Nephron progenitor cell (in vitro differentiated cells): ENCODE measurements around the gene OSBP2.

Experiments
- DNase-seq: peaks from one replicate; pipeline ENCODE4 v3.0.0; 2021
- H3K27ac Mint-ChIP-seq: 2 replicates; pipeline ENCODE4 v1.8.0; 2021; ENCODE audit warnings: mild to moderate bottlenecking, moderate library complexity, mixed read lengths
- H3K27me3 Mint-ChIP-seq: 2 replicates; pipeline ENCODE4 v1.8.0; 2021; ENCODE audit warnings: mild to moderate bottlenecking, low read depth, mixed read lengths; ENCODE audit not compliant: poor library complexity
- H3K36me3 Mint-ChIP-seq: 2 replicates; pipeline ENCODE4 v1.8.0; 2021; ENCODE audit warnings: low read depth, mixed read lengths
- H3K4me1 Mint-ChIP-seq: 2 replicates; pipeline ENCODE4 v1.8.0; 2021; ENCODE audit warnings: mixed read lengths
- H3K4me3 Mint-ChIP-seq: 2 replicates; pipeline ENCODE4 v1.8.0; 2021; ENCODE audit warnings: mild to moderate bottlenecking, moderate library complexity, mixed read lengths
- H3K9me3 Mint-ChIP-seq: 2 replicates; pipeline ENCODE4 v1.8.0; 2021; ENCODE audit warnings: mild to moderate bottlenecking, moderate library complexity, mixed read lengths
- TF ChIP-seq, protein P1 (sequence below): fragments of 200-600 bp; sonication (generic); IDR thresholded peaks from 2 replicates; pipeline ENCODE4 v1.5.0; 2021; ENCODE audit warnings: antibody characterized with exemption

Gene OSBP2

GRCh38 chr22:30650508-30651116 is 44.1 kb upstream of the OSBP2 start:
- peaks cover 3% of the 10 kb centered on the region for H3K9me3 Mint-ChIP-seq
- peaks cover 5% of the 10 kb centered on the region for H3K4me1 Mint-ChIP-seq
- H3K36me3 Mint-ChIP-seq, result no peaks in the 10 kb centered on the region
- H3K27me3 Mint-ChIP-seq, result no peaks in the 10 kb centered on the region
- TF ChIP-seq, protein P1, sequence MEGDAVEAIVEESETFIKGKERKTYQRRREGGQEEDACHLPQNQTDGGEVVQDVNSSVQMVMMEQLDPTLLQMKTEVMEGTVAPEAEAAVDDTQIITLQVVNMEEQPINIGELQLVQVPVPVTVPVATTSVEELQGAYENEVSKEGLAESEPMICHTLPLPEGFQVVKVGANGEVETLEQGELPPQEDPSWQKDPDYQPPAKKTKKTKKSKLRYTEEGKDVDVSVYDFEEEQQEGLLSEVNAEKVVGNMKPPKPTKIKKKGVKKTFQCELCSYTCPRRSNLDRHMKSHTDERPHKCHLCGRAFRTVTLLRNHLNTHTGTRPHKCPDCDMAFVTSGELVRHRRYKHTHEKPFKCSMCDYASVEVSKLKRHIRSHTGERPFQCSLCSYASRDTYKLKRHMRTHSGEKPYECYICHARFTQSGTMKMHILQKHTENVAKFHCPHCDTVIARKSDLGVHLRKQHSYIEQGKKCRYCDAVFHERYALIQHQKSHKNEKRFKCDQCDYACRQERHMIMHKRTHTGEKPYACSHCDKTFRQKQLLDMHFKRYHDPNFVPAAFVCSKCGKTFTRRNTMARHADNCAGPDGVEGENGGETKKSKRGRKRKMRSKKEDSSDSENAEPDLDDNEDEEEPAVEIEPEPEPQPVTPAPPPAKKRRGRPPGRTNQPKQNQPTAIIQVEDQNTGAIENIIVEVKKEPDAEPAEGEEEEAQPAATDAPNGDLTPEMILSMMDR, result no peak
- no peak overlapping the region for H3K4me3 Mint-ChIP-seq
- H3K27ac Mint-ChIP-seq, result no peak overlapping the region
- no peak for DNase-seq

DNA sequence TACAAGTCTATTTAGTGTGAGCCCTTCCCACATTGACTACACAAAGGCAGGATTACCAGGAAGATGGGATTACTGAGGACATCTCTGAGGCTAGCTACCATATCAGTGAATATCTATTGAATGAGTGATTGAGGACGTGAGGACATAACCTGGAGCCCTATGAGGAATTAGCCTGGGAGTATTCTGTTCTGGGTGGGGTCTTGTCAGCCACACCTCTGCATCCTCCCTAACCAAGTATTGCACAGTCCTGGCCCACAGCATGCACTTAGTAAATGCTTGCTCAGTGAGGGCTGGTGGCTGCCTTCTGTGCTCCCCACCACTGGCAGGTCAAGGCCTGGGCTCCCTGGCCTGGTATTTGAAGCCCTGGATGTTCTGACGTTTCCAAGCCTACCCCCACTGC is 41.8 kb upstream of the OSBP2 start:
- no peak for DNase-seq
- Mint-ChIP-seq H3K27me3 (no peaks in the 10 kb centered on the region), H3K4me1 (peaks cover 5% of the 10 kb centered on the region), H3K9me3 (peaks cover 3% of the 10 kb centered on the region), H3K36me3 (no peaks in the 10 kb centered on the region), H3K4me3 (no peak overlapping the region), H3K27ac (no peak overlapping the region)
- TF ChIP-seq, protein P1, result no peak

GRCh38 chr22:30654361-30654760 is 40.3 kb upstream of the OSBP2 start:
- H3K27ac Mint-ChIP-seq, result no peak overlapping the region
- TF ChIP-seq, protein P1, result no peak
- H3K4me1 Mint-ChIP-seq, result peaks cover 5% of the 10 kb centered on the region
- peaks cover 4% of the 10 kb centered on the region for H3K36me3 Mint-ChIP-seq
- peaks cover 7% of the 10 kb centered on the region for H3K9me3 Mint-ChIP-seq
- H3K4me3 Mint-ChIP-seq, result no peak overlapping the region
- DNase-seq, result no peak
- H3K27me3 Mint-ChIP-seq, result no peaks in the 10 kb centered on the region

DNA sequence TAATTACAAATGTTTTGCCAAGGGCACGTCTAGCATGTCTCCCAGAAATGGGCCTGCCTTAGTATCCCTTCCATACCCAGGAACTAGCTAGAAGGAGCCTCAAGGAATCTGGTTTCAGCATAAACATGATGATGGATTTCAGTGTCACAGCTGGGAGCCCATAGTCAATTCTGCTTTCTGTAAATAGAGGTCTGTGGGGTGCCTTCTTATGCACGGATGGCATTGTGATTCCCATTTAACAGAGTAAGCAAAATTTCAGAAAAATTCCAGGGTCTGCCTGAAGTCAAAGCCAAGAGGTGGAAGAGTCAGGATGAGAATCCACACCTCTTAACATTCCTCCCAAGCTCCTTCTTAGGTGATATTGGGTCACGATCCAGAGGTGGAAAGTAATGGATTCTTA is 39.1 kb upstream of the OSBP2 start:
- Mint-ChIP-seq H3K4me3 (no peak overlapping the region), H3K4me1 (peaks cover 5% of the 10 kb centered on the region), H3K27ac (no peak overlapping the region), H3K27me3 (no peaks in the 10 kb centered on the region), H3K36me3 (peaks cover 15% of the 10 kb centered on the region), H3K9me3 (peaks cover 7% of the 10 kb centered on the region)
- DNase-seq, result no peak
- TF ChIP-seq, protein P1, result no peak

GRCh38 chr22:30662040-30662439 is 32.6 kb upstream of the OSBP2 start:
- peaks cover 8% of the 10 kb centered on the region for H3K27me3 Mint-ChIP-seq
- no peak for DNase-seq
- H3K27ac Mint-ChIP-seq, result no peak overlapping the region

DNA sequence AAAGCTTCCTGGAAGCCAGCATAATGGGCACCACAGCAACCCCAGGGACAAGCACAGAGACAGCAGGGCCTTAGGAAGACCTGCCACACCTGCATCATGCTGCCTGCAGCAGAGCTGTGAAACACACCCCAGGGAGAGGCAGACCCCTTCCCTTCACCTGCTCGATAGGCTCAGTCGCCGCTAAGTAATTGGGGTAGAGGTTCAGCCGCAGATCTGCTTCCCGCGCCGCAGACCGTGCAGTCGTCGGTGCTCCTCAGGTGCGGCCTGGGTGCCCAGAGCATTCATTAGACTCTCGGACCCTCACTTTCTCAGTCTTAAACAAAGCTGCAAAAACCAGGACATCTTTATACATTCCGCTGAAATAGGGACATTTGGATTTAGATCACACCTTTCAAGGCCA is 29.9 kb upstream of the OSBP2 start:
- Mint-ChIP-seq H3K27ac (no peak overlapping the region), H3K27me3 (peaks cover 20% of the 10 kb centered on the region), H3K9me3 (no peaks in the 10 kb centered on the region), H3K36me3 (peaks cover 18% of the 10 kb centered on the region), H3K4me3 (no peak overlapping the region), H3K4me1 (peaks cover 22% of the 10 kb centered on the region)
- DNase-seq, result no peak
- TF ChIP-seq, protein P1, result no peak

More at GRCh38 chr22:30662040-30662439, 32.6 kb upstream of the OSBP2 start:
- H3K4me3 Mint-ChIP-seq, result no peak overlapping the region
- TF ChIP-seq, protein P1, result no peak
- H3K4me1 Mint-ChIP-seq, result peaks cover 12% of the 10 kb centered on the region
- peaks cover 4% of the 10 kb centered on the region for H3K9me3 Mint-ChIP-seq
- H3K36me3 Mint-ChIP-seq, result peaks cover 26% of the 10 kb centered on the region
